IPS-20b (cell line): ENCODE measurements around the gene MAGI1.

Source experiments
- H3K27ac ChIP-seq: one replicate; pipeline ENCODE4 v1.5.1; 2013; ENCODE audit warnings: low read length
- H3K27me3 ChIP-seq: 2 replicates; pipeline ENCODE4 v1.6.1; 2013; ENCODE audit warnings: mild to moderate bottlenecking, low read length, inconsistent platforms; ENCODE audit not compliant: insufficient read depth
- H3K36me3 ChIP-seq: 2 replicates; pipeline ENCODE4 v1.6.1; 2013; ENCODE audit warnings: low read depth, mild to moderate bottlenecking, inconsistent platforms, low read length, moderate library complexity; ENCODE audit not compliant: insufficient read depth
- H3K4me1 ChIP-seq: 2 replicates; pipeline ENCODE4 v1.6.1; 2013; ENCODE audit warnings: mild to moderate bottlenecking, control low read depth, inconsistent platforms, low read length, moderate library complexity; ENCODE audit not compliant: insufficient read depth
- H3K4me3 ChIP-seq: 2 replicates; pipeline ENCODE4 v1.5.1; 2013; ENCODE audit warnings: mild to moderate bottlenecking, low read length, inconsistent platforms
- H3K9ac ChIP-seq: 2 replicates; pipeline ENCODE4 v1.6.1; 2013; ENCODE audit warnings: low read depth, mild to moderate bottlenecking, inconsistent platforms, low read length, moderate library complexity
- H3K9me3 ChIP-seq: 2 replicates; pipeline ENCODE4 v1.6.1; 2013; ENCODE audit warnings: mild to moderate bottlenecking, low read depth, low read length, inconsistent platforms; ENCODE audit not compliant: insufficient read depth

MAGI1 gene

DNA sequence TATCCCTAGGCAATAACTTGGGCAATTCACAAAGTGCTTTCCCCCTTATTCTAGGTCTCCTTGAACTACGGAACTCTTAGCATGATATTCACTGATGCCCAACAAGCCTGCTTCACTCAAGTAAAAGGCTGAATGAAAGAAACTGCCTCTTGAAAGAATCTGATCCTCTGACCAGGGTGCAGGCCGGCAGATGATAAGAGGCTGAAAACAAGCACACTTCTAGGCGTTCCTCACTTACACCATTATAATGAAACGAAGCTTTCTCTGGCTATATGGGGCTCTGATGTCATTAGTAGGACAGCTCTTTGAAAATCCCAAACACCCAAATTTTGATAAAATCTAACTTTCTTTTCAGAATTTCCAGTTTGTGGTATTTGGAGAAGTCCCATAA lies 28.4 kb downstream of the MAGI1 start:
- Histone ChIP-seq H3K4me1 (peaks cover 28% of the 10 kb centered on the region), H3K27me3 (no peaks in the 10 kb centered on the region), H3K36me3 (no peaks in the 10 kb centered on the region), H3K9me3 (no peaks in the 10 kb centered on the region), H3K4me3 (no peak overlapping the region), H3K9ac (no peak overlapping the region), H3K27ac (no peak overlapping the region)

DNA sequence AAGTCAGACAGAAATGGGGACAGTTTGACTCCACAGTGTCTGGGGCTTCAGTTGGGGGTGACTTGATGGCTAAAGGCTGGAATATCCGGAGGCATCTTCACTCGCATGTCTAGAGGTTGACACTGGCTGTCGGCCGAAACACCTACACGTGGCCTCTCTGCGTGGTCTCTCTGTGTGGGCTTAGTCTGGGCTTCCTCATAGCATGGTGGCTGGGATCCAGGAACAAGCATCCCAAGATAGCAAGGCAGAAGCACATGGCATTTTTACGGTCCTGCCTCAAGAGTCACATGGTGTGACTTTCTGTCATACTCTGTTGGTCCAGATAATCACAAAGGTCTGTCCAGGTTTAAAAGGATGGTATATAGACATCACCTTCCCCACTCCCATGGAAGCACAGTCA lies 34.5 kb downstream of the MAGI1 start:
- Histone ChIP-seq H3K4me1 (peaks cover 10% of the 10 kb centered on the region), H3K27me3 (no peaks in the 10 kb centered on the region), H3K36me3 (no peaks in the 10 kb centered on the region), H3K9me3 (no peaks in the 10 kb centered on the region), H3K4me3 (no peak overlapping the region), H3K9ac (no peak overlapping the region), H3K27ac (no peak overlapping the region)

DNA sequence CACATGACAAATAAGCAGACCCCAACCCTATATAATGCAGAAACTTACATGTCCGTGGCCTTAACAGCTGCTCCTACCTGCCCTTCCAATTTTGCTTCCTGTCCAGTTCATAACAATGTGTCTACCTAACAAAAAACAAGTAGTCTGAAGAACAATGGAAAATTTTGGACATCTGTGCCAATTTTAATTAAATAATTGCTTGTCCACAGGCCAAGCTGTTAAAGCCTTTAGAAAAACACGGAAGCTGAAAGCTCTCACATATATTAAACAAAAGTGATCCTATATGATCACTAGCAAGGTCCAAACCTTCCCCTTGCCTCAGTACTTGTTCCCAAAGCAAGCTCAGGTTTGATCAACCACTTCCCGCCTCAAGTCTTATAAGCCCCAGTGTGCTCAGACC lies 37.1 kb downstream of the MAGI1 start:
- no peaks in the 10 kb centered on the region for H3K27me3 ChIP-seq
- H3K9me3 ChIP-seq: no peaks in the 10 kb centered on the region
- H3K4me1 ChIP-seq: peaks cover 5% of the 10 kb centered on the region
- H3K9ac ChIP-seq: no peak overlapping the region
- H3K27ac ChIP-seq: no peak overlapping the region
- H3K36me3 ChIP-seq: no peaks in the 10 kb centered on the region
- H3K4me3 ChIP-seq: no peak overlapping the region

DNA sequence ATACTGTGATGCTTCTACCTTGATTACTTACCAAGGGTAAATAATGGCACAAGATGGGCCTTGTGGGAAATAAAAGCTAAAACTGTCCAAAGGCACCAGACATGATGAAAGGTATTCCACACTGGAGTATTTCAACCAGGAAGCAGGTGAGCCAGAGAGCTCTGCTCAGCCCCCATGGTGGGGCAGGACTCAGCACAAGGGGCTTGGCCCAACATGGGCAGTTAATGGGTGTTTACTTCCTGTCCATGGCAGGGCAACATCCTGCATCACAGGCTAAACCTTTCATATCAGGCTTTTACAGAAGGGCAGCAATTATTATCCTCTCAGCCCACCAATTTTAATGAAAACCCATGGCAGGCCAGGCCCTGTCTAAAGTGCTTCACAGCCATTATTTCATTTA lies 38.2 kb downstream of the MAGI1 start:
- no peak overlapping the region for H3K4me3 ChIP-seq
- no peak overlapping the region for H3K27ac ChIP-seq
- H3K9ac ChIP-seq: no peak overlapping the region
- no peaks in the 10 kb centered on the region for H3K27me3 ChIP-seq
- no peaks in the 10 kb centered on the region for H3K36me3 ChIP-seq
- H3K9me3 ChIP-seq: no peaks in the 10 kb centered on the region
- peaks cover 8% of the 10 kb centered on the region for H3K4me1 ChIP-seq

DNA sequence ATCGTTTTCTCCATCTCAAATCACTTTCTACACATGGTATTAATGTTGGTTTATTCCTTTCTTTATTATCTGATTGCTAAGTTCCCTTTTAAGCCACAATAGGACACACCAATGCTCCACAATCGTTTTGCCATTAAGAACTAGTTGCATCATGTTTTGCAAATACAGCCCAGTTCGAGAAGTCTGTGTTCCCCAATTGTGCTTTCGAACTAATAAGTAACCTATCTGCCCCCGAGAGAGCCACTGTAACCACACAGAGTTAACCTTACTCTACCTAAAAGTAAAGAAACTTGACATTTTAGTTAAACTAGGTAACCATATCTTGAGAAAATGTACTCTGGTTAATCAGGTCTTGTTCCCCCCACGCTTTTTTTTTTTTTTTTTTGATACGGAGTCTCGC lies 39.1 kb downstream of the MAGI1 start:
- no peak overlapping the region for H3K4me3 ChIP-seq

DNA sequence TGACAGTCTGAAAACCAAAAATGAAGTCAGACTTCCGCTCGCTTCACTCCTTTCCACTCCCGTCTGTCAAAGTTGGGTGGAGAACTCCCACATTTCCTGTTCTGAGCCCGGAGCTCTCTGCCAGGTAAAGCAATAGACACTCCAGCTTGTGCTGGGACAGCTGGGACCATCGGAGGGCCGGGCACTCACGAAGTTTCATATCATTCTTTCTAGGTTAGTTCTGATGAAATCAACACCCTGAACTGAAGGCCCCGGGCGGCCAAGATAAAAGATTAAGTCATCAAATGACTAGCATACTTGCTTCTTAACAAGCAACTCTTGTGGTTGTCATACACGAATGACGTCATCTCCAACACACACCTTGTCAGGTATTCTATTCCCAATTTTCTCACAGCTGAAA lies 42.1 kb downstream of the MAGI1 start:
- H3K27me3 ChIP-seq: no peaks in the 10 kb centered on the region
- H3K9ac ChIP-seq: no peak overlapping the region
- H3K4me3 ChIP-seq: no peak overlapping the region
- no peaks in the 10 kb centered on the region for H3K9me3 ChIP-seq
- H3K27ac ChIP-seq: no peak overlapping the region
- peaks cover 18% of the 10 kb centered on the region for H3K4me1 ChIP-seq
- H3K36me3 ChIP-seq: no peaks in the 10 kb centered on the region

More for the DNA sequence above, 39.1 kb downstream of the MAGI1 start:
- H3K9me3 ChIP-seq: no peaks in the 10 kb centered on the region
- no peak overlapping the region; the same call in 1 of the 2 replicates for H3K9ac ChIP-seq
- H3K27me3 ChIP-seq: no peaks in the 10 kb centered on the region
- peaks cover 15% of the 10 kb centered on the region for H3K4me1 ChIP-seq
- no peaks in the 10 kb centered on the region for H3K36me3 ChIP-seq
- no peak overlapping the region for H3K27ac ChIP-seq

DNA sequence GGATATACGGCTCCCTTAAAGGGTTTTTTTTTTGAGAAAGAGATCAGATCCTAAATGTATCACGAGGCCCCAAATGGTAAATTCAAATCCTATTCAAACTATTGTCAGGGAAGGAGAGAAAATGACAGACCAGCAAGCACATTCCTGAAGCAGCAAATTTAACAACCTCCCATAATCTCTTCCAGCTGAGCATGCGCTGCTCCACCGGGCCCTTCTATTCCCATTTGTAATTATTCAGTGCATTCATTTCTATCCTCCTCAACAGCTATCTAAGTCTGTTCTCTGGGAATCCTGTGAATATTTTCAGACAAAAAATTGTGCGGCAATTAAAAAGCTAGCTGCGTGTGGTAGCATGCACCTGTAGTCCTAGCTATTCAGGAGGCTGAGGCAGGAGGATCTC lies 43.2 kb downstream of the MAGI1 start:
- no peaks in the 10 kb centered on the region for H3K27me3 ChIP-seq
- H3K9ac ChIP-seq: no peak overlapping the region
- H3K4me1 ChIP-seq: peaks cover 18% of the 10 kb centered on the region
- H3K4me3 ChIP-seq: no peak overlapping the region
- no peak overlapping the region for H3K27ac ChIP-seq
- no peaks in the 10 kb centered on the region for H3K36me3 ChIP-seq
- H3K9me3 ChIP-seq: no peaks in the 10 kb centered on the region

DNA sequence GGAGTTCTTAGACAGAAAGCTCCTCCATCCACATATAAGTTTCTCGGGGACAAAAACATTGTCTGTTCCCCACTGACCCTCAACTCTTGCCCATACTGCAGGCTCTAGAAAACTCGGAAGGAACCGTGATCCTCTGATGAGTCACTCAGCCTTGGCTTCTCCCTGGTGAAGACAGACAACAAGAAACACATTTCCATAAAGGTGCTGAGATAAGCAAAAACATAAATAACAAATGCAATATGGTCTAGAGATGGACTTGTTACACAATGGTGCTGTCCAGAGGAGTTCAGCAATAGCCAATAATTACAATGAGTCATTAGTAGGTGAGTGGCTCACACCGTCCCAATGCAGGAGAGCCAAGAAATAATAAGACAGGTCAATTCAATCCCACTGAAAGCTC lies 43.7 kb downstream of the MAGI1 start:
- no peak overlapping the region for H3K27ac ChIP-seq
- H3K9ac ChIP-seq: no peak overlapping the region
- no peak overlapping the region for H3K4me3 ChIP-seq
- no peaks in the 10 kb centered on the region for H3K36me3 ChIP-seq
- H3K27me3 ChIP-seq: no peaks in the 10 kb centered on the region
- H3K4me1 ChIP-seq: peaks cover 14% of the 10 kb centered on the region
- H3K9me3 ChIP-seq: no peaks in the 10 kb centered on the region

DNA sequence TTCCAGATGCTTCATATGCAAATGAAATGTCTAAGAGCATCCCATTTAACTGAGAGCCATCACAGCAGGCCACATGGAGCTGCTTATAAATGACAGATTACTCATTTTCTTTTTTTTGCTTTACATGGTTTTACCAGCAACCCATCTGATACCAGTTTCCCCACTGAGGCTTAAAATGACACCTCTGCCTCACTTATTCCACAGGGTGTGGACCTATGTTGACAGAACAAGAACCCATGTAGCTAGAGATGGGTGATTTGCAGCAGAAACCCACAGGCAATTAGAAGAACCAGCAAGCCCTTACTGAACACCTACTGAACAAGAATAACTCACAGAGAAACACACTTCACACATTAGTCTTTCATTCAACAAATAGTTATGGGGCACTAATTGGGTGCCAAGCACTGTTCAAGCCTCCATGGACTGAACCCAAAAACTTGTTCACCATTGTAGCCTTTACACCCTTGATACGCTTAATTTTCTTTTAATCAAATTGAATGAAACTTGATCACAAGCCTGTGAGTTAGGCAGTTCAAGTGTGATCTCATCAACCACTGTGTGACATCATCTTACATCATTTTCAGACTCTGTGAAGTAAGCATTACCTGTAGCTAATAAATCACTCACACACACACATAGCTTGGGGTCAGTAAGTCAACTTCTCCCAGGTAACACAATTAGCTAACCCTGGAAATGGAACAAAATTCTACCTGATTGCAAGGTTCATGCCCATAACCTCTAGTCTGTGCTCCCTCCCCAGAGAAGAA lies 45.4 kb downstream of the MAGI1 start:
- H3K9me3 ChIP-seq: no peaks in the 10 kb centered on the region
- H3K36me3 ChIP-seq: no peaks in the 10 kb centered on the region
- H3K4me1 ChIP-seq: peaks cover 14% of the 10 kb centered on the region
- no peak overlapping the region for H3K9ac ChIP-seq
- no peak overlapping the region for H3K27ac ChIP-seq
- H3K4me3 ChIP-seq: no peak overlapping the region
- H3K27me3 ChIP-seq: no peaks in the 10 kb centered on the region

DNA sequence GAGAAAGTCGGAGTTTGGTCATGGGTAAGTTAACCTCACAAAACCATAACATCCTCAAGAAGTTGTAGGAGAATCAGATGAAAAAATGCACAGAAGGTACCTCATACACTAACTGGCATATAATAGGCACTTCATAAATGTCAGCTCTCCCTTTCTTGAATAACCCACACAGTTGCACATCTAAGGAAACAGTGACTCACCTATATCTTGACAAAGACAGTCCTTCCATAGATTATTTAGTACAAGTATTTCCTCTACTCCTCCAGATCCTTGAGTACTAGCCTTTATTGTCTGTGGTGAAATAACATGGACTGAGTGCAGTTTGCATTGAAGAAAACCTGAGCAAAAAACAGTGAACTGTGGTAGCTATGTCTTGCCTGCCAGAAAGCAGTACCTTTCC lies 46.6 kb downstream of the MAGI1 start:
- Histone ChIP-seq H3K4me1 (peaks cover 14% of the 10 kb centered on the region), H3K36me3 (0 out of 2 replicates have a peak, but pooled peaks cover 4% of the 10 kb centered on the region), H3K27ac (no peak overlapping the region), H3K9ac (no peak overlapping the region), H3K27me3 (no peaks in the 10 kb centered on the region), H3K4me3 (no peak overlapping the region), H3K9me3 (no peaks in the 10 kb centered on the region)

DNA sequence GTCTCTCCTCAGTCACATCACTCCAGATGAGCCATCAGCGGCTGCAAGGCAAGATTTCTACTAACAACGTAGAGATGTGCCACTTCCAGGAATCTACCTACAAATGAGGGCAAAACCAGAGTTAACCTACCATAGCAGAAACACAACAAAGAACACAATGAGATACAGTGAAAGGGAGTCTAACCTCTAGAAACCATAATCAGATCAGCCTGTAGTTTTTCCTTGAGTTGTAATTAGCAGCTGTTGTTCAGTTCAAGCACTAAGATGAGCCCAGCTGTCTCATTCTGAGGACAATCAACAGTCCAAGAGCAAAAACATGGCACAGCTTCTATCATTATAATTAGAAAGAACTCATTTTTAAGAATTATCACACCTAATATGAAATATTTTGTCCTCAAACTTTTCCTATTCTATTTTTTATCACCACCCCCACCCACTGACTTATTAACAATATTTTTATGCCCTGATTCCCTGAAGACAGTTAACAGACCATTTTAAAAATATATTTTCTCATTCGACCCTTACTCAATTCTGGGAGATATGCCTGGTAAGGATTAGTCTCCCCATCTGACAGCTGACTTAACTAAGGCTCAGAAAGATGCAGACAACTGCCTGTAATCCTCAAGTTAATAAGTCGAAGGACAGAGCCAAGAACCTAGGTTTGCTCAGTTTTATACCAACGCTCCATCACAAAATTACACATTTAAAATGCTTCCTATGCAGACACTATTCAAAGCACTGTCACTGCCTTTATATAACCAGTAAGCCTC lies 50.1 kb downstream of the MAGI1 start:
- Histone ChIP-seq H3K9ac (no peak overlapping the region), H3K36me3 (0 out of 2 replicates have a peak, but pooled peaks cover 4% of the 10 kb centered on the region), H3K27ac (no peak overlapping the region), H3K27me3 (no peaks in the 10 kb centered on the region), H3K4me1 (0 out of 2 replicates have a peak, but pooled peaks cover 6% of the 10 kb centered on the region), H3K4me3 (no peak overlapping the region), H3K9me3 (no peaks in the 10 kb centered on the region)

DNA sequence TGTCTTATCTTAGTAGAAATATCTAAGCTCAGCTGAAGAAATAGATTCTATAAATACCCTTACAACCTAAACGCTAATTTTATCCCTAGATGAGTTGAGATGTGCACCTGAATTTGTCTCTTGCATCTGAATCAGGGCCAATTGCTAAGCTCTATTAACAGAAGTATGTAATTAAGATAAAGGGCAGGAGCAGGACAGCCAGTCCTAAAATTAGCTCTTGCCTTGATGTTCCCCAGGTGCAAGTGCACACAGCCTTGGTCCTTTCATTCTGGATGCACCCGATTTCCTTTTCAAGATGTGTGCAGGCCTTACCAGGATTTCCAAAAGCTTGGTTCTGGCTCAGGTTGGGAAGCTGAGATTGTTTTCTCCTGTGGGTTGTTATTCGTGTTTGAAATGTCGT lies 52.4 kb downstream of the MAGI1 start:
- no peak overlapping the region for H3K27ac ChIP-seq
- H3K27me3 ChIP-seq: no peaks in the 10 kb centered on the region
- H3K9ac ChIP-seq: no peak overlapping the region
- H3K9me3 ChIP-seq: no peaks in the 10 kb centered on the region
- no peak overlapping the region for H3K4me3 ChIP-seq
- H3K36me3 ChIP-seq: 0 out of 2 replicates have a peak, but pooled peaks cover 4% of the 10 kb centered on the region
- 0 out of 2 replicates have a peak, but pooled peaks cover 6% of the 10 kb centered on the region for H3K4me1 ChIP-seq
